ENCODE measurements around the gene TRMO. TPM values are rescaled to one million over a fixed set of nuclear protein-coding genes. Genes with fewer than 3 reads are reported as not detected.

TRMO gene
- polyA plus RNA-seq, 3 donors, result 19.0 to 21.7 (median 19.9) TPM

- no peak for DNase-seq
These were observed 19.0 kb upstream of the TRMO start for GRCh38 chr9:97941323-97941722.

- DNase-seq, result no peak
These were observed 18.4 kb upstream of the TRMO start for GRCh38 chr9:97940741-97941140.

GRCh38 chr9:97940233-97940632, 17.9 kb upstream of the TRMO start:
- DNase-seq, result no peak

GRCh38 chr9:97938081-97938644, 15.9 kb upstream of the TRMO start, which contains the start of gene HEMGN:
Gene HEMGN, minus strand, starts transcription at chr9:97938172. Its CDS starts 36 bp downstream, at chr9:97938136.
- no peak for DNase-seq

GRCh38 chr9:97936998-97937397, 14.7 kb upstream of the TRMO start:
- no peak for DNase-seq

GRCh38 chr9:97935276-97935675, 13.0 kb upstream of the TRMO start:
- DNase-seq, result no peak

- no peak for DNase-seq
These were observed 12.2 kb upstream of the TRMO start for GRCh38 chr9:97934321-97935115.

GRCh38 chr9:97933297-97933998, 11.1 kb upstream of the TRMO start:
- DNase-seq, result no peak

- no peak for DNase-seq
These were observed 8.7 kb upstream of the TRMO start for GRCh38 chr9:97930972-97931371.

GRCh38 chr9:97928986-97929604, 6.8 kb upstream of the TRMO start:
- no peak for DNase-seq

- DNase-seq, result no peak
These were observed 3.4 kb upstream of the TRMO start for GRCh38 chr9:97925497-97926334.

GRCh38 chr9:97924386-97924785, 2.1 kb upstream of the TRMO start:
- DNase-seq, result no peak

- peak; percentile 79 for DNase-seq
These were observed 1.3 kb upstream of the TRMO start for GRCh38 chr9:97923529-97924108.

- no peak for DNase-seq
These were observed 3.0 kb downstream of the TRMO start for GRCh38 chr9:97919217-97919813.

- no peak for DNase-seq
These were observed 3.7 kb downstream of the TRMO start for GRCh38 chr9:97918611-97919010.

GRCh38 chr9:97911970-97912369, 10.3 kb downstream of the TRMO start:
- DNase-seq, result no peak

- no peak for DNase-seq
These were observed 10.8 kb downstream of the TRMO start for GRCh38 chr9:97911528-97911927.

- no peak for DNase-seq
These were observed 11.9 kb downstream of the TRMO start for GRCh38 chr9:97910357-97910756.

GRCh38 chr9:97908705-97909104, 13.6 kb downstream of the TRMO start:
- DNase-seq, result no peak

- no peak for DNase-seq
These were observed 14.7 kb downstream of the TRMO start for GRCh38 chr9:97907632-97908031.

- no peak for DNase-seq
These were observed 15.3 kb downstream of the TRMO start for GRCh38 chr9:97907046-97907445.
